IPS DF 4.7 (cell line): Measurements from ENCODE around the gene SLC26A11.

Experiments
- DNase-seq: peaks from one replicate; pipeline ENCODE4 v3.0.0-alpha.2; 2013; ENCODE audit warnings: low spot score; ENCODE audit errors: extremely low read depth

The SLC26A11 gene

GRCh38 chr17:80217703-80218362, 2.4 kb upstream of the SLC26A11 start:
- DNase-seq = no peak

GRCh38 chr17:80218391-80218790, 1.8 kb upstream of the SLC26A11 start:
- no peak for DNase-seq

GRCh38 chr17:80219013-80219762, 1.0 kb upstream of the SLC26A11 start:
- DNase-seq = no peak

GRCh38 chr17:80219763-80220053, 519 bp upstream of the SLC26A11 start:
- DNase-seq = no peak

GRCh38 chr17:80220736-80221215, 549 bp downstream of the SLC26A11 start:
- DNase-seq = no peak

- no peak for DNase-seq
Observed at GRCh38 chr17:80221351-80222105, 1.3 kb downstream of the SLC26A11 start.

- no peak for DNase-seq
Observed at GRCh38 chr17:80222376-80223141, 2.3 kb downstream of the SLC26A11 start.

GRCh38 chr17:80223142-80223815, 3.1 kb downstream of the SLC26A11 start:
- DNase-seq = no peak

GRCh38 chr17:80223838-80224497, 3.7 kb downstream of the SLC26A11 start:
- DNase-seq = no peak

GRCh38 chr17:80224683-80225082, 4.5 kb downstream of the SLC26A11 start:
- no peak for DNase-seq

GRCh38 chr17:80225230-80225629, 5.0 kb downstream of the SLC26A11 start:
- DNase-seq = no peak

- DNase-seq = no peak
Observed at GRCh38 chr17:80227156-80227555, 6.9 kb downstream of the SLC26A11 start.

- DNase-seq = no peak
Observed at GRCh38 chr17:80227666-80228065, 7.4 kb downstream of the SLC26A11 start.

- no peak for DNase-seq
Observed at GRCh38 chr17:80228477-80228876, 8.2 kb downstream of the SLC26A11 start.

GRCh38 chr17:80229011-80229410, 8.8 kb downstream of the SLC26A11 start:
- DNase-seq = no peak

- no peak for DNase-seq
Observed at GRCh38 chr17:80232438-80232837, 12.2 kb downstream of the SLC26A11 start.

- DNase-seq = no peak
Observed at GRCh38 chr17:80233202-80233601, 13.0 kb downstream of the SLC26A11 start.

- DNase-seq = no peak
Observed at GRCh38 chr17:80236911-80237310, 16.7 kb downstream of the SLC26A11 start.

GRCh38 chr17:80237386-80237785, 17.2 kb downstream of the SLC26A11 start:
- DNase-seq = no peak

- DNase-seq = no peak
Observed at GRCh38 chr17:80242505-80242904, 22.3 kb downstream of the SLC26A11 start.
